Left lobe of liver (tissue), 2 donors: ENCODE data around the gene SUSD3. TPM values are rescaled to one million over a fixed set of nuclear protein-coding genes. Genes with fewer than 3 reads are reported as not detected.

ENCODE experiments used
- ATAC-seq: fragments of 200-7000 bp; cut with Tn5 transposase; one replicate; pipeline ENCODE4 v1.9.1; 2020; ENCODE audit warnings: mild to moderate bottlenecking, moderate library complexity
- DNase-seq: peaks from one replicate; pipeline ENCODE4 v3.0.0-alpha.2; 2020; ENCODE audit warnings: low spot score
- total RNA-seq: library from RNA; stranded (reverse); gene quantifications from one replicate; pipeline ENCODE4 v1.2.1, GENCODE V29; 2021
- donor health status: DM: no; HTN: no; CAD: no; lungs with moderate emphysema.
- donor health status: DM: no; HTN: yes; CAD: no.

SUSD3 gene
- total RNA-seq, 1 donor from 2014 or later = 49.7 TPM

DNA sequence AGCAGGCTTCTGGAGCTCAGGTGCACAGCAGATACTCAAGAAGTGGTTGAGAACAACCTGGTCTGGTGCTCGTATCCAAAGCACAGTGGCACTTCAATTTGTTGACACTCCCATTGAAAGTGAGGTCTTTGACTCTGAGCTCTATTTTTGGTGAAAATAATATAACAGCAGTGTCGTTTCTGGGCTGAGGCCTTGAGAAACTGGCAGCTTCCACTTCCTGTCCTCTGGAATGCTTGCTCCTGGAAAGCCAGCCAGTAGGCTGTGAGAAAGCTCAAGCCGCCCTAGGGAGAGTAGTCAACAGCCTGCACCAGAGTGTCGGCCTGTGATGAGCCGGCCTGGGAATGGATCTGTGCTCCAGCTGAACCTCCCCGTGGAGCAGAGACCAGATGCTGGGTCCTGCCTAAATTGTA, 6.8 kb upstream of the SUSD3 start:
- peak; percentile 16 for ATAC-seq
- DNase-seq = no peak

DNA sequence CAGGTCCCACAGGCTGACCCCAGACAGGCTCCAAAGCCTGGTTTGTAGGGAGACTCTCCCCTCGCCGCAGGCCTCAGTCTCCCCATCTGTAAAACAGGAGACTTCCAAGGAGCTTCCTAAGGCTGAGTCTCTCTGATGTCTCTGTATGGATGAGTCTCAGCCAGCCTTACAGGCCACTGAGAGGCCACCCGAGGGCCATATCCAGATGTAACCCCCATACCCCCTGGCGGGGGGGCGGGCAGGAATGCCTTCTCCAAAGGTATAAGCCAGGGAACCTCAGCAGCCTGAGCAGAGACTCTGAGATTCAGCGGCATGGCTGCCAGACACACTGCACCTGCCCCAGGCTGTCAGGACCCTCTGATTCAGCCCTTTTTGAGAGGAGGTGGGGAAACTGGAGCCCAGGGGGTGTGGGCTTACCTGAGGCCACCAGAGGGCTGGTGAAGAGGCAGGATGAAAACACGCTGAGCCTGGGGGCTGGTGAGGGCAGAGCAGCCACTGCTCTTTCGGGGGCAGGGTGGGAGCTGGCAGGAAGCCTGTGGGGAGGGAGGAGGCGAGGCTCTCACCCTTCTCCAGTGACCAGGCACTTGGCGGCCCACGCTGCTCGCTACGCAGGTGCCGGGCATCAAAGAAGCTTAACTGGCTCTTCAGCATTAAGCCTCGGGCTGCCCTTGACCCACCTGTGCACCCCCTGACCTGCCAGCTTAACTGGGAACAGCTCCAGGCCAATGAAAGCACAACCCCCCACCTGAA, 5.5 kb upstream of the SUSD3 start:
- ATAC-seq (no peak), DNase-seq (no peak)

DNA sequence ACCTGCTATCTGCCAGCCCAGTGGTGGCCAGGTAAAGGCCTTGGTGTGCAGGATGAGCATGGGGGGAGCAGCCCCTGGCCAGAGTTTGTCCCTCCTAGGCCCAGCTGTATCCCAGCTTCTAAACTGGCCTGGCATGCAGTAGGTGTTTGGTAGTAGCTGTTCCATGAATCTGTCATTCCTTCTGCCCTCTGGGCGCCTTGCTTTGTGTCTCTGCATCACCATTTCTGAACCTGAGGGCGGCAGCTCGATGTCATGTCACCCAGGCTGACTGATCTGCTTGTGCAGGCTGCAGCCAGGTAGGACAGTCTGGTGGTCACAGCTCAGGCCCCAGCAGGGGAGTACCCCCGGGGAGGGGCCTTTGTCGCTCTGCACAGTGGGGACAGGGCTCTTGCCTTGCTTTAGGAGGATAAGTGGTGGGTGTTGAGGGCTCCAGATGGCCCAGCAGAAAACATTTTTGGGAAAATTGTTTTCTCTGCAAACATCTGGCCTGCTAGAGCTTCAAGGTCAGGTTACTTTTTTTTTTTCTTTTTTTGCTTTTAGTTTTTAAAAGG, 4.6 kb upstream of the SUSD3 start:
- no peak for DNase-seq
- no peak for ATAC-seq

DNA sequence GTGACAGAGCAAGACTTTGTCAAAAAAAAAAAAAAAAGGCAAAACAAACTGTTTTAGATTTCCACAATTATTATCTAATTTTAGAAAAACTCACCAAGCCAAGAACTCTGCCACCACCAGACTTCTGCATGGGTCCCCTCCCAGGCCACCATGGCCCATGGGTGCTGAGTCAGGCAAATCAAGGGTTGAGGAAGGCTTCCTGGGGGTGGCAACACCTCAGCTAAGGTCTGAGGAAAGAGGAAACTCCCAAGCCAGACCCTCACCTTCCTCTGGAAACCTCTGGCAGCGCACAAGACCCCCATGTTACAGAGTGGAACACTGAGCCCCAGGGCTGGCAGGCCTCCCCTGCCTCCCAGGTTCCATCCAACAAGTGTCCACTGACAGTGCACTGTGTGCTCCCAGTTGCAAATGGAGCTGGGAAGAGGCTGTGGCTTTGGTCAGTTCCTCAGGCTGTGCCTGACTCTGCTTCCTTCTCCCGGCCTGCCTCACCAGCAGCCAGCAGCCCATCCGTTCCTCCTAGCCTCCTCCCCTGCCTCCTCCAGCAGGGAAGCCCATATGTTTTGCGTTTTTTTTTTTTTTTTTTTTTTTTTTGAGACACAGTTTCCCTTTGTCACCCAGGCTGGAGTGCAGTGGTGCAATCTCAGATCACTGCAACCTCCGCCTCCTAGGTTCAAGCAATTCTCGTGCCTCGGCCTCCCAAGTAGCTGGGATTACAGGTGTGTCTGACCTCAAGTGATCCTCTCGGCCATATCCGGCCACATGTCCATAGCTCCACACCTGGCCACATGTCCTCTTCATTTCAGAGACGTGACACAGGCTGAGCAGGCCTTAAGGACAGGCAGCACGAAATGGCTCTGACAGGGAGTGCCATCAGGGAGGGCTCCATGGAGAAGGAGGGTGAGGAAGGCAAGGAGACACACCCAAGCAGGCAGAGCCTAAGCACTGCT, 3.5 kb upstream of the SUSD3 start:
- ATAC-seq (no peak), DNase-seq (no peak)

DNA sequence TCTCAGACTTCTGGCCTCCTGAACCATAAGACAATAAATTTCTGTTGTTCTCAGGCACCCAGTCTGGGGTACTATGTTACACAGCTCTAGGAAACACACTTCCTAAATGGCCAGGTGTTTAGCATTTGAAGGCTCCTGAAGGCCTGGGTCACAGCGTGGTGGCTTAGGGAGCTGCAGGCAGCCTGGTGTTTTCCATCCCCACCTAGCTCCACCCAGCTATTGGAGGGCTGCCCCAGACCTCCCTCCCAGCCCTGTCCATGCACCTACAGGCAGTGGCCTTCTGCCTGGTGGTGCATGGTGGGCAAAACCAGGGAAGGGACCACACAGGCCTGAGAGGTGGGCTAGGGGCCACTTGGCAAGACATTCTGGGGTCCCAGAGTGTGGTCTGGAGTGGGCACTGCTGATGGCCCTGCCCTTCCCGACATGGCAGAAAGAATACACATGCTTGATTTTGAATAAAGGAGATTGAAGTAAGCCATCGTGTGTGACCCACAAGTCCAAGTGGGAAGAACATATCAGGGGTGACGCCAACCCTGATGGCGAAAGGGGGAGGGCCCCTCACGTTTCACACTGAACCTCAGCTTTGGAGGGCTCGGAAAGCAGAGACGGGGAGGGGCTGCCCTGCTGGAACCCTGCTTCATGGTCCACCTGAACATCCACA, 1.3 kb upstream of the SUSD3 start:
- DNase-seq = no peak
- ATAC-seq = no peak

DNA sequence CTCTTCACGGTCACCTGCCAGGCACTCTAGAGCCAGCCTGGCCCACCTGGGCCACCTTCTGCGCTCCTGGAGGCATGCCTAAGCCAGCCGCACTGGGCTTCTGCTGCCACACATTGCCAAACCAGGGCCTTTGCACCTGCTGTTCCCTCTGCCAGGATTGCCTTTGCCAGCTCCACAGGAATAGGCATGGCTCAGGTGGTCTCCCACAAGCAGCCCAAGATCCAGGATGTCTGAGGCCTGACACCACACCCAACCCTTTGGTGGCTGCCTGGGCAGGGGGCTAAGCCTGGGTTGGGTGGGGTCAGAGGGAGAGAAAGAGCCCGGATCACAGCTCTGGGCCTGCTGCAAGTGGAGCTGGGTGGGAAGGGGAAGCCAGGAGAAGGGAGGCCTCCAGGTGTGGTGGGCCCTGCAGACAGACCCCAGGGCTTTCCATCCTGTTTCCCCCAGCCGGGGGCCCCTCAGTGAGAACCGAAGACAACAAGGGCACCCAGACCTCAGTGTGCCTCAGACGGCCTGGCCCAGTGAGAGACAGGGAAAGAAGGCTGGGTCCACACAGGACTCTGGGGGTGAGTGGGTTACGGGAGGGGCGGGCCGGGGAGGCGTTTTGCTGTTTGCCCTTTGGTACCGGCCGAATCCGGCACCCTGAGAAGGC, 672 bp upstream of the SUSD3 start:
- ATAC-seq (peak; percentile 4), DNase-seq (peak; percentile 61)

DNA sequence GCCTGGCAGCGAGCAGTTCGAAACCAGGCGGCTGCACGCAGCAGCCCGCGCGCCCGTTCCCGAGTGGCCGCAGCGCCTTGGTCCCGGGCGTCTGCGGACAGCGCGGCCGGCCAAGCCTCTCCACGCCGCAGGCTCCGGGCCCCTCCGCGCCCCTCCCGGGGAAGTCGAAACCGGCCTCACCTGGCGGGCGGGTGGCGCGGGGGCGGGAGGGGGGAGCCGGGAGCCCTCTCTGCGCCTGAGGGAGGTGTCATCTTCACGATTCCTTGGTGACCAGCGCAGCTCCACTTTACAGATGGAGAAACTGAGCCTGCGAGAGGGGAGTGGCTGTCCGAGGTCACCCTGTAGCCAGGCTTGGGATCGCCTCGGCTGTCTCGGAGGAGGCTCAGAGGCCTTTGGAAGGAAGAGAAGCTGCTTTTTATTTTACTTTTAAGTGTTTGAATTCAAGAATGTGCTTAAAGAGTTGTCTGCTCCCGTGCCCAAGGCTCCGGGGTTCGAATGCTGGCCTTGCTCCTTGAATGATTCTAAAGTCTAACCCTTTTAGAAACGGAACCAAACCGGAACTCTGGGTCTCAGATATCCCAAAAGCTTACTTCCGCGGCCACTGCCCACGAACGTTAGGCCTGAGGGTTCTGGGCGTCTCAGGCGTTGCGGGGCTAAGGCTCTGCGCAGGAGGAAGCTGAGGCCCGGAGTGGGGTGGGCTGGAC, 662 bp downstream of the SUSD3 start:
- ATAC-seq (peak; percentile 4), DNase-seq (no peak)

DNA sequence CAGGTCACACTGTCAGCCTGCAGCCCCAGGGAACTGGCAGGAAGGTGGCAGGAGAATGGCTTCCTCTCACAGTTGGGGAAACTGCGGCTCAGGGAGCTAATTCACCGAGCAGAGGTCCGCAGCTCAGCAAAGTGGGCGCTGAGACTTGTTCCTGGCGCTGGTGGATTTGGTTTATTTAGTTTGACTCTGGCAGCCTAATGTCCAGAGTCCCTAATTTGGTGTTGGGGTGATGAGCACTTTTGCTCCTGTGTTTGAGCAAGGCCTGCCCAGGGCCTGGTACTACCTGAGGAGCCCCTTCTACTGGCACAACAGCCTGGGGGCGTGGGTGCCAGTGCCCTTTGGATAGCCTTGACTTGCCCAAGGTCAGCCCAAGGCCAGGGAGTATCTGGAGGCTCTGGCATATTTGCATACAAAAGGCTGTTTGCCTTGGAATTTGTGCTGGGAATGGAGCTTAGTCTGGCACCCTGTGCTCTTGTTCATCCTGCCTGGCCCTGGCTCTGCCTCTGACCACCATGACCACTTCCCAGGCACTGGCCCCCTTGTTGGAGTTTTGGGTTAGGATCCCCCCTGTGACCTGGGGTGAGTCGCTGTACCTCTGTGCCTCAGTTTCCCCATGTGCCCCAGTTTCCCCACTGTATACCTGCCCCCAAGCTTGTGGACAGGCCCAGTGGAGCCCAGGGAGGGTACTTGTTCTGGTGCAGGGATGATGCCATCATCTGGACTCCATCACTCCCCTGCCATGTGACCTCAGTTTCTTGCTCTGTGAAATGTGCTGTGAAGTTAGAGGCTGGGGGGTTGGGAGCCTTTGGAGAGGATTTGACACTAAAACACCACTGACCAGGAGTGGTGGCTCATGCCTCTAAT, 1.4 kb downstream of the SUSD3 start:
- ATAC-seq = no peak

DNA sequence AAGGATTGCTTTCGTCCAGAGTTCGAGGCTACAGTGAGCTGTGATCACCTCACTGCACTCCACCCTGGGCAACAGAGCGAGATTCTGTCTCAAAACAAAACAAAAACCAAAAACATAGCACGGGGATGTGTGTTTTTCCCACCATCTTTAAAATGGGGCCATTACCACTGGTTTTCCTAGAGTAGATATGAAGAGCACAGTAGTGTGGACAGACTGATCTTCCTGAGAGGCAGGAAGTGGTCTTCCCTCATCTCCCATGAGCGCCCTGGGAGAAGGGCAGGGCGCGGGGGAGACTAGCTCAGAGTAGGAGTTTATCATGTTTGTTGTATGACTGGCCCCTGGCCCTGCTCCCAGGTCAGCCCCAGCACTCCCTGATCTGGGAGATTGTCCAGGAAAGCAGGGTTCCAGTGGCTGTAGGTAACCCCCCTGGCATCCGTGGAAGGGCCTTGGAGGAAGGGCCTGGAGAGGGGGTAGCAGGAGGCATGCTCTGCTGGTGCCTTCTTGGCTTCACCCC, 2.3 kb downstream of the SUSD3 start:
- ATAC-seq = peak; percentile 59
- peak; percentile 89 for DNase-seq

More for the DNA sequence above, 1.4 kb downstream of the SUSD3 start:
- no peak for DNase-seq

DNA sequence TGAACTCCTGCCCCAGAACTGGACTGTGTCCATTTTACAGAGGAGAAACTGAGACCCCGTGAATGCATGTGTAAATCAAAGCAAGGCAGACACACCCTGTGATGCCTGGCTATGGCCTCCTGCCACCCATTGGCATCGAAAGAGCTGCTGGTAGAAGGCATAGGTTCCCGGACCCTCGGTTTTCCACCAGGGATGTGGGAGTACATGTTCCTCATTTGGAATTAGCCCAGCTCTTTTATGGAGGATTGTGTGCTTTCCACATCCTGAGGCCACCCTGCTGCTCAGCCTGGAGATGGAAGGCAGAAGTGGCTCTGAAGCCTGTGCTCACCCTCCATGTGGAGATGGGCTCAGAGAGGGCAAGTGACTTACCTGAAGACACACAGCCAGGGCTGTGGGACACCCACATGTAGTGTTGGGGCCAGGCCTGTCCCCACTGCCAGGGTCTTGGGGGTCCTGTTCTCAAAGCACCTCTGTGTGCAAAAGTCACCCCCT, 2.8 kb downstream of the SUSD3 start:
- ATAC-seq (peak; percentile 1), DNase-seq (no peak)

DNA sequence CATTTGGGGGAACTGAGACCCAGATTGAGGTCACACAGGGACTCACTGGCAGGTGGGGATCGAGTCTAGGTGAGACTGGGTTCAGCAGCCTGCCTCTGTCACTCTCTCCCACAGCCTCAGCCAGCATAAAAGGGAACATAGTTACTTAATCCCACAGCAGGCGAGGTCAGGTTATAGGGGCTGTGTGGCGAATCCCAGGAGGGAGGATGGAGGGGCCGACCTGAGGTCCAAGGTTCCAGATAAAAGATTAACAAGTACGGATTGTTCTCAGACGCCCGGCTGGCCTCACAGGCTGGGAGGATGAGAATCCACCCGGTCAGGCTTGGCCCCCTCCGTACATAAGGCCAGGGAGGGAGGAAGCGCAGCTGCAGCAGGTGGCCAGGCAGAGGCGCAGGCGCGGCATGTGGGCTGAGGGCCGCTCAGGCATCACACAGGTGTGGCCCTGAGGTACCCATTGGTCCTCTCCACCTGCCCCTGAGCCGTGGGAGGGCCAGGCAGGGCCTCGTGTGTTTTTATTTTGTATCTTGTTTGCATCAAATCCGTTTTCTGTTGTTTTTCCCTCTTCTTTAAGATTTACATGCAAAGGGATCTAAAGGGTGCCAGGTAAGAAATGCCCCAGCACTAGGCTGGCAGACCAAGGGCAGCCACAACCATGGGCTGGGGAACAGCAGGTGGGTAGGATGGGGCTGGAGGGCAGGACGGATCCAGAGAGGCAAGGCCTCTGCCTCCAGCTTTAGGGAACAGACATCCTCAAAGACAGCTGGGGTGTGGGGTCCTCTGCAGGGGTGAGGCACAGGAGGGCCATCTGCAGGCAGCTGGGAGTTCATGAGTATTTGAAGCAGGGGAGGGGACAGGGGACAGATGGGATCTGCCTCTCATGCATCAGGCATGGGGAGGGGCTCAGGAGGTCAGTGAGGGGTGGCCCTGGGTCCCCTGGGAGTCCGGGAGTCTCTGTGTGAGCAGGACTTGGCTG, 3.6 kb downstream of the SUSD3 start:
- ATAC-seq = peak; percentile 64
- peak; percentile 92 for DNase-seq

DNA sequence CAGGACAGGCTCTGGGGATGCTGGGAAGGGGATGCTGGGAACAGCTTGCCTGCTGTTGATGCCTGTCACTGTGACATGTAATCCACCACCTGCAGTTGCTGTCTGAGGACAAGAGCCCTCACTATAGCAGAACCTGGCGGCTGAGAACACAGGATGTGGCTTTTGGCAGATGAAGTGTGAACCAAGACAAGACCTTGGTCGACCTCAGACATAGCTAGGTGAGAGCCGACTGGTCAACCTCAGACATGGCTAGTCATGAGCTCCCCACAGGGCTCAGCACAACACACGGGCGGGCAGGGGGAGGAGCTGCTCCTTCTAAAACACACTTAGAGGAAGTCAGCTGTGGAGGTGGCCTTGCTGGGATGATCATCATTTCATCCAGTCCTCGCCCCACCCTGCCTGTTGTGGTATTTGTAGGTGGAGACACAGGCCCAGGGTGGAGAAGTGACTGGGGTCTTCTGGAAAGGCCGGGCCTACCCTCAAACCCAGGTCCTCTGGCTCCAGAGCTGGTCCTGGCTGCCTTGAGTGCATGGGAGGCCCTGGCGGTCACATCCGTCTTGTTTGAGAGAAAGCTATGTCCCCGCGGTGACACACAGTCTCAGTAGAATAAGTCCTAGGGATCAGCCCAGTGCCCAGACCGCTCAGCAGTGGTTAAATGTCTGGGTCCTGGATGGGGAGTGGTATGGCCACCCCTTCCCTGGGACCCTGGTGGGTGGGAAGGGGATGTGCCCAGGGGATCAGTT, 6.1 kb downstream of the SUSD3 start:
- ATAC-seq (no peak), DNase-seq (no peak)

DNA sequence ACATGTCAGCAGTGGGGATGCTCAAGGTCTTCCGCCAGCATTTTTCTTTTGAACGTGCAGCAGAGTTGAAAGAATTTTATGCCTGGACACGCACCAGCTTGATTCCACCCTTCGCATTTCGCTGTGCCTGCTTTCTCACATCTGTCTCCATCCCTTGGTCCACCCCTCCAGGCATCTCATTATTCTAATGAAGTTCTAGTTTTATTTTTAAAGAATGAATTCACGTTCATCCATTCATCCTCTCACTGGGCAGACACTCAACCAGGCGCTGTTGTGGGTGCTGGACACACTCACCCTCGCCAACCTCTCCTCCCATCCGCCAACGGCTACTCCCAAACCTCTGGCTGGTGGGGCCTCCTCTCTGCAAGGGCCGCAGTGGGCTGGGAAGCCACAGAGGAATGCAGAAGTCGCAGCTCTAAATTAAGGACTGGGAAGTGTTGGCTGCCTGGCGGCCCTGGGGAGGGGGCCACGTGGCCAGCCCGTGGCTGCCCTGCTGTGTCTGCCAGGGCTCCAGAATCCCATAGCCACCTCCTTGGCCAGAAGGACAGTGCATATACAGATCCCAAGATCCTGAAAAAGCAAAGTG, 6.7 kb downstream of the SUSD3 start:
- ATAC-seq = no peak
- DNase-seq = no peak

DNA sequence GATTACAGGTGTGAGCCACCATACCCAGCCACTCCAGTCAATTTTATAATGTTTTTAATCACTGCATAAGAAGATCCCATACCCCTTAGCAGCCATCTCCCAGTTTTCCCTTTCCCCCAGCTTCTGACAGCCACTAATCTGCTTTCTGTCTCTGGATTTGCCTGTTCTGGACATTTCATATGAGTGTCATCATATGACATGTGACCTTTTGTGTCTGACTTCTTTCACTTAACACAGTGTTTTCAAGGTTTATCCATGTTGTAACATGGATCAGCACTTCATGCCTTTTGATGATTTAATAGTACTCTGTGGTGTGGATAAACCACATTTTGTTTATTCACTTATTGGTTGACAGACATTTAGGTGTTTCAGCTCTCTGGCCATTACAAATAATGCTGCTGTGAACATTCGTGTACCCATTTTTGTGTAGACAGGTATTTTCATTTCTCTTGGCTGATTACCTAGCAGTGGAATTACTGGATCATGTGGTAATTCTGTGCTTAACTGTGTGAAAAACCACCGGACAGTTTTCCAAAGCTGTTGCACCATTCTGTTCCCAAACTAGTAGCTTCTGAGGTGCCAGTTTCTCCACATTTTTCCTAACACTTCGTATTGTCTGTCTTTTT, 8.6 kb downstream of the SUSD3 start:
- no peak for ATAC-seq
- no peak for DNase-seq

DNA sequence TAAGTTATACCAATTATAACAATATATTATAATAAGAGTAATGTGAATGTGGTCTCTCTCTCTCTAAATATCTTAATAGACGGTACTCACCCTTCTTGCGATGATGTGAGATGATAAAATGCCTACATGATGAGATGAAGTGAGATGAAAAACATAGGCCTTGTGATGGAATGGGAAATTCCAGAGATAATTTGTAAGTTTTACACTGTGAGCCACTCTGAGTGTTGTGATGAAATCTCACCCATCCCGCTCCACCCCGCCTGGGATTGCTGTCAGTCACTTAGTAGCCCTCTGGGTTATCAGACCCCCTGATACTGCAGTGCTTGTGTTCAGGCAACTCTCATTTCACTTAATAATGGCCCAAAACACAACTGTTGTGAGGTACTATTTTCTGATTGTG, 10.5 kb downstream of the SUSD3 start:
- DNase-seq = no peak
- ATAC-seq = no peak

DNA sequence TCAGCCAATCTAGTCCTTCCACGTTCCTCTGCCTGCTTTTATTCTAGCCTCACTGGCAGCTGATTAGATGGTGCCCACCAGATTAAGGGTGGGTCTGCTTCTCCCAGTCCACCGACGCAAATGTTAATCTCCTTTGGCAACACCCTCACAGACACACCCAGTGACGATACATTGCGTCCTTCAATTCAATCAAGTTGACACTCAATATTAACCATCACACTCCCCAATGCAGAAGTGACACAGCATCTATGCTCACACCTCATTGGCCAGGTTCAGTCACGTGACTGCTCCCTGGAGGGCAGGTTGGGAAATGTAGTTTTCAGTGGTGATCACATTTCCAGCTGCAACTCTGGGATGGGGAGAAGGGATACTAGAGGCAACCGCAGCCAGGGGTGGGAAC, 13.0 kb downstream of the SUSD3 start:
- peak; percentile 49 for ATAC-seq

More for the DNA sequence above, 13.0 kb downstream of the SUSD3 start:
- no peak for DNase-seq
